Ovary (tissue), 9 donors: Measurements from ENCODE around the gene THSD7A. TPM values are rescaled to one million over a fixed set of nuclear protein-coding genes. Genes with fewer than 3 reads are reported as not detected.
"Not testable (repeated sequence)": the region's sequence is repeated elsewhere in the genome, so short reads cannot be mapped to it uniquely, and the experiment has no call there.

ENCODE experiments used
- DNase-seq, 5 donors: peaks; one replicate each; pipeline ENCODE4 v3.0.0-alpha.2; 2019 to 2020
- H3K27ac ChIP-seq, 2 donors: fragments of 200-600 bp; one replicate each; pipeline versions ENCODE4 v1.5.1 to v1.8.0; 2019 to 2022
- H3K27me3 ChIP-seq: fragments of 200-600 bp; one replicate; pipeline ENCODE4 v1.8.0; 2022
- H3K36me3 ChIP-seq: fragments of 200-600 bp; sonication (generic); one replicate; pipeline ENCODE4 v1.5.1; 2019
- H3K4me1 ChIP-seq: one replicate; pipeline ENCODE4 v1.8.1; 2013; ENCODE audit warnings: mild to moderate bottlenecking, moderate library complexity; ENCODE audit not compliant: insufficient read depth
- H3K4me3 ChIP-seq: fragments of 200-600 bp; sonication (generic); one replicate; pipeline ENCODE4 v1.5.1; 2017
- H3K9me3 ChIP-seq, 2 donors: fragments of 200-600 bp in 1 of 2; sonication (generic) in 1 of 2; one replicate each; pipeline versions ENCODE4 v1.5.1 to v1.8.1; 2013 to 2019; ENCODE audit warnings: mild to moderate bottlenecking in 1 of 2, moderate library complexity in 1 of 2
- CTCF ChIP-seq, 3 donors: fragments of 450-650 bp in 2 of 3; fragments of 200-600 bp in 1 of 3; IDR thresholded peaks; one replicate each; pipeline versions ENCODE4 v1.5.1 to v1.8.0; 2016 to 2022; ENCODE audit warnings: antibody characterized with exemption in 3 of 3, mild to moderate bottlenecking in 1 of 3
- EP300 ChIP-seq: sonication (generic); formaldehyde crosslinking; IDR thresholded peaks from one replicate; pipeline ENCODE4 v1.6.1; 2017; ENCODE audit warnings: antibody characterized with exemption
- POLR2A ChIP-seq: fragments of 450-650 bp; IDR thresholded peaks from one replicate; pipeline ENCODE4 v1.6.1; 2017; ENCODE audit warnings: antibody characterized with exemption, mild to moderate bottlenecking, moderate library complexity
- WGBS, 3 donors: extraction: QIAGEN DNeasy Blood & Tissue Kit in 1 of 3; methylation state at CpG; one replicate each; pipeline versions ENCODE4 v1.1.5 to v1.1.7; 2013 to 2017; 5-methylcytosine and 5-hydroxymethylcytosine counted together
- intact Hi-C, 4 donors: fragments of 100-400 bp; cut with DNase I; formaldehyde crosslinking; loops; one replicate each; pipeline versions ENCODE4 v1.11.0 to v1.15.1; 2022 to 2023
- polyA plus RNA-seq, 2 donors: library from polyadenylated mRNA; stranded (reverse); fragments of 200-250 nt in 1 of 2; fragments of 350-450 nt in 1 of 2; fragmentation: Illumina TruSeq in 1 of 2; extraction: RNeasy Lipid Tissue Mini Kit (QIAGEN cat#74804) in 1 of 2; gene quantifications; one replicate each; pipeline ENCODE4 v1.2.3, GENCODE V29; 2013 to 2014
- total RNA-seq, 7 donors: library from RNA; depleted of rRNA in 2 of 7; stranded (reverse); fragments of >200 nt in 2 of 7; fragmentation: NEBNext Ultra II Directional in 3 of 7; extraction: Animal tissue kit (Norgen Biotek cat#: 25700) in 3 of 7; gene quantifications; one replicate each; pipeline versions ENCODE4 v1.1.0 to v1.2.4, GENCODE V29; 2016 to 2023
- donor health status: DM: no; HTN: no; CAD: no; lungs with moderate emphysema.
- donor health status: DM: no; HTN: no; CAD: no.
- donor health status: Bipolar disorder and iron deficiency.
- donor health status: DM: yes; HTN: yes; CAD: no.
- donor health status: DM: no; HTN: no; CAD: no.
- donor health status: DM: yes; HTN: yes; CAD: no.

The THSD7A gene
- total and polyA plus RNA-seq, 9 donors = 1.8 to 12.1 (median 3.6) TPM

GRCh38 chr7:11448323-11448722 lies 383.7 kb downstream of the THSD7A start:
- Histone ChIP-seq H3K36me3 (no peaks in the 10 kb centered on the region), H3K27me3 (no peaks in the 10 kb centered on the region), H3K9me3 (no peaks in the 10 kb centered on the region), H3K27ac (no peak overlapping the region), H3K4me3 (no peak overlapping the region), H3K4me1 (no peaks in the 10 kb centered on the region)
- no peak for TF ChIP-seq CTCF (IDR thresholded peaks at IDR 0.05)
- TF ChIP-seq EP300 = no peak
- TF ChIP-seq POLR2A = no peak
- 75 to 79% (median 76%) methylated on average over 4 of the region's 4 CpGs for WGBS, 3 donors
- intact Hi-C loops = no loop called here
- DNase-seq = no peak

- Histone ChIP-seq H3K36me3 (no peaks in the 10 kb centered on the region), H3K4me1 (no peaks in the 10 kb centered on the region), H3K27me3 (no peaks in the 10 kb centered on the region), H3K27ac (no peak overlapping the region), H3K4me3 (no peak overlapping the region), H3K9me3 (no peaks in the 10 kb centered on the region)
- TF ChIP-seq CTCF (IDR thresholded peaks at IDR 0.05) = no peak
- no peak for TF ChIP-seq EP300
- no peak for TF ChIP-seq POLR2A
- intact Hi-C loops = no loop called here
- 95 to 96% (median 95%) methylated on average over 4 of the region's 4 CpGs for WGBS, 3 donors
- DNase-seq = no peak
Measured at GRCh38 chr7:11447106-11447505, 384.9 kb downstream of the THSD7A start.

- H3K27ac ChIP-seq, H3K9me3 ChIP-seq, H3K27me3 ChIP-seq, H3K36me3 ChIP-seq, H3K4me3 ChIP-seq, H3K4me1 ChIP-seq, intact Hi-C loops, DNase-seq: not testable (repeated sequence)
- 94 to 98% (median 95%) methylated on average over 4 of the region's 4 CpGs for WGBS, 3 donors
Measured at GRCh38 chr7:11443934-11444333, 388.1 kb downstream of the THSD7A start.

GRCh38 chr7:11437994-11438393 lies 394.0 kb downstream of the THSD7A start:
- Histone ChIP-seq H3K27ac (no peak overlapping the region), H3K36me3 (no peaks in the 10 kb centered on the region), H3K9me3 (no peaks in the 10 kb centered on the region), H3K27me3 (no peaks in the 10 kb centered on the region), H3K4me3 (no peak overlapping the region), H3K4me1 (no peaks in the 10 kb centered on the region)
- WGBS, 3 donors = 12 to 30% (median 20%) methylated on average over 1 of the region's 1 CpG
- intact Hi-C loops = no loop called here
- no peak for TF ChIP-seq EP300
- no peak for TF ChIP-seq CTCF (IDR thresholded peaks at IDR 0.05)
- TF ChIP-seq POLR2A = no peak
- no peak for DNase-seq

- Histone ChIP-seq H3K27ac (no peak overlapping the region), H3K27me3 (no peaks in the 10 kb centered on the region), H3K4me1 (no peaks in the 10 kb centered on the region), H3K9me3 (no peaks in the 10 kb centered on the region), H3K4me3 (no peak overlapping the region), H3K36me3 (no peaks in the 10 kb centered on the region)
- WGBS, 3 donors = 60 to 73% (median 69%) methylated on average over 2 of the region's 2 CpGs
- intact Hi-C loops = no loop called here
- no peak for TF ChIP-seq CTCF (IDR thresholded peaks at IDR 0.05)
- TF ChIP-seq POLR2A = no peak
- TF ChIP-seq EP300 = no peak
- no peak for DNase-seq
Measured at GRCh38 chr7:11436773-11437524, 395.0 kb downstream of the THSD7A start.
